OCI-LY1 (cell line): ENCODE data around the gene ZNF844.
"Not testable (repeated sequence)": the region's sequence is repeated elsewhere in the genome, so short reads cannot be mapped to it uniquely, and the experiment has no call there.

ENCODE experiments used
- H2AFZ ChIP-seq: fragments of 200-600 bp; sonication (generic), shearing (Covaris generic); 2 replicates; pipeline ENCODE4 v1.6.0; 2014; ENCODE audit warnings: antibody characterized with exemption, mild to moderate bottlenecking, low read length
- H3F3A ChIP-seq: fragments of 200-600 bp; sonication (generic), shearing (Covaris generic); 2 replicates; pipeline ENCODE4 v1.6.0; 2014; ENCODE audit warnings: mild to moderate bottlenecking, antibody characterized with exemption, low read length, moderate library complexity; ENCODE audit not compliant: insufficient read depth
- H3K27ac ChIP-seq: fragments of 200-600 bp; sonication (generic); 2 replicates; pipeline ENCODE4 v1.5.1; 2014; ENCODE audit warnings: low read length, mixed run types, mild to moderate bottlenecking, low read depth; ENCODE audit not compliant: poor library complexity, severe bottlenecking
- H3K27me3 ChIP-seq: fragments of 200-600 bp; sonication (generic); 2 replicates; pipeline ENCODE4 v1.6.0; 2014; ENCODE audit warnings: antibody characterized with exemption, mild to moderate bottlenecking, low read length, moderate library complexity; ENCODE audit not compliant: insufficient read depth
- H3K36me3 ChIP-seq: fragments of 200-600 bp; sonication (generic); 2 replicates; pipeline ENCODE4 v1.6.1; 2014; ENCODE audit warnings: mild to moderate bottlenecking, antibody characterized with exemption, low read length, moderate library complexity, mixed read lengths; ENCODE audit not compliant: insufficient read depth
- H3K4me1 ChIP-seq: fragments of 200-600 bp; sonication (generic); 2 replicates; pipeline ENCODE4 v1.5.1; 2014; ENCODE audit warnings: mild to moderate bottlenecking, low read length, moderate library complexity; ENCODE audit not compliant: insufficient read depth, severe bottlenecking
- H3K4me2 ChIP-seq: fragments of 200-600 bp; sonication (generic), shearing (Covaris generic); 2 replicates; pipeline ENCODE4 v1.6.1; 2014; ENCODE audit warnings: low read length
- H3K4me3 ChIP-seq: fragments of 200-600 bp; sonication (generic); 2 replicates; pipeline ENCODE4 v1.5.1; 2014; ENCODE audit warnings: low read length, low read depth, mild to moderate bottlenecking, mixed read lengths; ENCODE audit not compliant: poor library complexity, severe bottlenecking
- H3K79me2 ChIP-seq: fragments of 200-600 bp; shearing (Covaris generic); 2 replicates; pipeline ENCODE4 v1.6.1; 2016; ENCODE audit warnings: mixed run types, low read length, mixed read lengths; ENCODE audit not compliant: insufficient read depth
- H3K9ac ChIP-seq: fragments of 200-600 bp; sonication (generic), shearing (Covaris generic); 2 replicates; pipeline ENCODE4 v1.6.1; 2014; ENCODE audit warnings: mild to moderate bottlenecking, low read length, mixed read lengths
- H3K9me2 ChIP-seq: fragments of 200-600 bp; sonication (generic), shearing (Covaris generic); 2 replicates; pipeline ENCODE4 v1.6.1; 2014; ENCODE audit warnings: low read depth, mild to moderate bottlenecking, low read length, mixed read lengths
- H3K9me3 ChIP-seq: fragments of 200-600 bp; shearing (Covaris generic); 2 replicates; pipeline ENCODE4 v1.6.1; 2014; ENCODE audit warnings: low read length, mixed read lengths
- H4K20me1 ChIP-seq: fragments of 200-600 bp; sonication (generic), shearing (Covaris generic); 2 replicates; pipeline ENCODE4 v1.6.0; 2016; ENCODE audit warnings: mild to moderate bottlenecking, low read length; ENCODE audit not compliant: insufficient read depth
- CTCF ChIP-seq: fragments of 200-600 bp; sonication (generic), shearing (Covaris generic); IDR thresholded peaks from 2 replicates; pipeline ENCODE4 v1.5.1; 2017; ENCODE audit warnings: mild to moderate bottlenecking, antibody characterized with exemption, low read length, moderate library complexity, mixed read lengths
- EZH2 ChIP-seq: fragments of 200-600 bp; sonication (generic), shearing (Covaris generic); IDR thresholded peaks from 2 replicates; pipeline ENCODE4 v1.8.0; 2017; ENCODE audit warnings: borderline replicate concordance, mixed run types, mild to moderate bottlenecking, antibody characterized with exemption, low read length, moderate library complexity, mixed read lengths

ZNF844 gene

GRCh38 chr19:12098040-12098439 lies 33.5 kb downstream of the ZNF844 start:
- TF ChIP-seq EZH2 = no peak
- no peak for TF ChIP-seq CTCF
- Histone ChIP-seq H2AFZ (no peak overlapping the region), H3K4me1 (no peaks in the 10 kb centered on the region), H3K9ac (no peak overlapping the region), H4K20me1 (no peaks in the 10 kb centered on the region), H3K27ac (no peak overlapping the region), H3K4me2 (no peak overlapping the region), H3K79me2 (no peaks in the 10 kb centered on the region), H3K27me3 (no peaks in the 10 kb centered on the region), H3K36me3 (no peaks in the 10 kb centered on the region), H3K9me3 (no peaks in the 10 kb centered on the region), H3K9me2 (no peaks in the 10 kb centered on the region), H3F3A (no peaks in the 10 kb centered on the region), H3K4me3 (no peak overlapping the region)

- not testable (repeated sequence) for H3K4me1 ChIP-seq, H3F3A ChIP-seq, H3K79me2 ChIP-seq, H3K4me2 ChIP-seq, H3K9me2 ChIP-seq, H3K27ac ChIP-seq, H3K36me3 ChIP-seq, H3K9me3 ChIP-seq, H3K9ac ChIP-seq, H3K4me3 ChIP-seq, H2AFZ ChIP-seq, H4K20me1 ChIP-seq, H3K27me3 ChIP-seq
These were observed 39.4 kb downstream of the ZNF844 start for GRCh38 chr19:12103909-12104308.

- Histone ChIP-seq H3K27me3 (no peaks in the 10 kb centered on the region), H2AFZ (no peak overlapping the region), H3F3A (no peaks in the 10 kb centered on the region), H4K20me1 (no peaks in the 10 kb centered on the region), H3K9me3 (peaks cover 14% of the 10 kb centered on the region), H3K9me2 (no peaks in the 10 kb centered on the region), H3K4me2 (no peak overlapping the region), H3K27ac (no peak overlapping the region), H3K4me3 (no peak overlapping the region), H3K36me3 (no peaks in the 10 kb centered on the region; the same call in 1 of the 2 replicates), H3K4me1 (no peaks in the 10 kb centered on the region), H3K79me2 (no peaks in the 10 kb centered on the region), H3K9ac (no peak overlapping the region)
- TF ChIP-seq CTCF = no peak
- TF ChIP-seq EZH2 = no peak
These were observed 46.6 kb downstream of the ZNF844 start for GRCh38 chr19:12111176-12111575.

- Histone ChIP-seq H3K36me3 (no peaks in the 10 kb centered on the region; the same call in 1 of the 2 replicates), H3K27me3 (no peaks in the 10 kb centered on the region), H3K9ac (no peak overlapping the region), H3F3A (no peaks in the 10 kb centered on the region), H2AFZ (no peak overlapping the region), H3K4me3 (no peak overlapping the region), H3K9me3 (peaks cover 14% of the 10 kb centered on the region), H3K4me1 (no peaks in the 10 kb centered on the region), H3K9me2 (no peaks in the 10 kb centered on the region), H3K4me2 (no peak overlapping the region), H3K27ac (no peak overlapping the region), H3K79me2 (no peaks in the 10 kb centered on the region), H4K20me1 (no peaks in the 10 kb centered on the region)
- TF ChIP-seq CTCF (no peak), EZH2 (no peak)
These were observed 47.6 kb downstream of the ZNF844 start for GRCh38 chr19:12111943-12112637.
